ENCODE measurements around the gene LRRIQ3.
"Not testable (repeated sequence)": the region's sequence is repeated elsewhere in the genome, so short reads cannot be mapped to it uniquely, and the experiment has no call there.

The LRRIQ3 gene

GRCh38 chr1:74117370-74117769 lies 80.6 kb downstream of the LRRIQ3 start:
- in situ Hi-C loops (cut with MboI; ENCODE audit: low sequenced_read_pairs), result not testable (repeated sequence)

GRCh38 chr1:74113333-74113732 lies 84.6 kb downstream of the LRRIQ3 start:
- in situ Hi-C loops (cut with MboI; ENCODE audit: low sequenced_read_pairs), result no loop called here

- in situ Hi-C loops (cut with MboI; ENCODE audit: low sequenced_read_pairs), result no loop called here
These were observed 90.6 kb downstream of the LRRIQ3 start for GRCh38 chr1:74107394-74107793.

DNA sequence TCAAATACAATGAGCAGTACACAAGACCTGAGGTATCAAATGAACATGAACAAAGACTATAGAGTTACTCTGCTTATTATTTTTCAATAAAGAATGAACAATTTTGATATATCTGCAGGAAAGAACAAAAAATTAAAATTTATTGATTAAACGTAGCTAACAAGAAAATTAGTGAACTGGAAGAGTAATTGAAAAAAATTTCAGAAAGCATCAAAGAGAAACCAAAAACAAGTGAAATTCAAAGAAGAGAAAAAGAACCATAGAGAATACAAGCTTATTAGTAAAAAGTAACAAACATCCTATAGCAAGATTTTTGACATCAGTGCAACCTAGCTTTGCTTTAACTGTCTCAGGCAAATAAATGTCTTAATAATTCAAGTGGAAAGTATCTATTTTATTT lies 106.6 kb downstream of the LRRIQ3 start:
- in situ Hi-C loops (cut with MboI; ENCODE audit: low sequenced_read_pairs), result no loop called here

- in situ Hi-C loops (cut with MboI; ENCODE audit: low sequenced_read_pairs), result no loop called here
These were observed 114.8 kb downstream of the LRRIQ3 start for GRCh38 chr1:74083128-74083527.

DNA sequence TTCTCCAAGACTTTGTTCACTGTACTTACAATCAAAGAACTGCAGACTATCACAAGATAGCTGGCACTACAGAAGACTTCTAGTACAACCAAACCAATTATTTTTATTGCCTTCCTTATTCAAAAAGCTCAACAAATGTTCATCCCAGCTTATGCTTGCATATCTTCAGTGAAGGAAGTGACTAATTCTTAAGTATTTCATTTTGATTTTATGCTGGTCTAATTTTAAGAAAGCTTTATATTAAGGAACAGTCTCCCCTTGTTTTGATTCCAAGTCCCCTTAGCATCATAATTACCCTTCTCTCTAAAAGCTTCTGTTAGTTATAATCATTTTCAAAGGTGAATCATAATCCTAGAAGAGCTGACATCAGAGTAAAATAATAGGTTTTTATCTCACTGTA lies 132.9 kb downstream of the LRRIQ3 start:
- in situ Hi-C loops (cut with MboI; ENCODE audit: low sequenced_read_pairs), result no loop called here

GRCh38 chr1:74057719-74058118 lies 140.3 kb downstream of the LRRIQ3 start:
- in situ Hi-C loops (cut with MboI; ENCODE audit: low sequenced_read_pairs), result no loop called here

DNA sequence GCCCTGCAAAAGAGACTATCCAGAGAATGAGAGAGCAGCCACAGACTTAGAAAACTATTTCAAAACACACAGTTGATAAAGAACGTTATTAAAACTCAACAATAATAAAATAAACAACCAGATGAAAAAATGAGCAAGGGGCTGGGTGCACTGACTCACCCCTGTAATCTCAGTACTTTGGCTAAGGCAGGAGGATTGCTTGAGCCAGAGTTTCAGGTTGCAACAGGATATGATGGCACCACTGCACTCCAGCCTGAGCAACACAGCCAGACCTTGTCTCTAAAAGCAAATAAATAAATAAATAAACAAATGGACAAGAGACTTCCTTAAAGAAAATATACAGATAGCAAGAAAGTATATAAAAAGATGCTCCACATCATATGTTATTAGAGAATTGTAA lies 144.6 kb downstream of the LRRIQ3 start:
- in situ Hi-C loops (cut with MboI; ENCODE audit: low sequenced_read_pairs), result no loop called here

DNA sequence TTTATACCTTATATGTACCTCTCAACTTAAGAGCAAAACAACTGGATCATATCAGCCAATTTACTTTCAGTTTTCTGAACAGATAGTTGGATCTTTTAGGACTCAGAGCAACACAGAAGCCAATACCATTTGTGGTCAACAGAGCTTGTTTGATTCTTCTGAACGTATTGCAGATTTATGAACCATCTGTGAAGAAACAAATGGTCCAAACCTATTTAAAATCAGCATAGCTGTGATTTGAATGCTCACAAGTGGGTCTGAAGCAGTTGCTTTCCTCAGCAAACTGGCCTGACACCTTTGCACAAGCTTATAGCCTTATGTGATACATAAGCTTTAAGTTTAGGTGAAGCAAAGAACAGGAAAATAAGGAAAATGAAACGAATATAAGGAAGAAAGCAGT lies 147.6 kb downstream of the LRRIQ3 start:
- in situ Hi-C loops (cut with MboI; ENCODE audit: low sequenced_read_pairs), result no loop called here

DNA sequence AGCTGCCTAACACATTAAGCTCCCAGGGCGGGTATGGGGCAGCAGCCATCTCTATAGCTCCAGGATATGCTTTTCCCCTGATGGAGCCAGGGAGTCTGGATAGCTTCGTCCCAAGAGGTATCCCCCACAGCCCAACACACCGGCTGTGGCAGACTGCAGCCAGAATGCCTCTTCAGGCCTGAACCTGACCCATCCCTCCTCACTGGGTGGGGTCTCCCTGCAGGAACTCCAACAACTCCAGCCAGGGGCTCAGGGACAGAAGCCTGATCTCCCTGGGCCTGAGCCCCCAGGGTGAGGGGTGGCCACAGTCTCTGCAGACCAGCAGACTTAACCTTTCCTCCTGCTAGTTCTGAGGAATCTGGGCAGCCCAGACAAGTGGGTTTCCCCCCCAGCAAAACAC lies 159.9 kb downstream of the LRRIQ3 start:
- in situ Hi-C loops (cut with MboI; ENCODE audit: low sequenced_read_pairs), result no loop called here

- in situ Hi-C loops (cut with MboI; ENCODE audit: low sequenced_read_pairs), result no loop called here
These were observed 185.4 kb downstream of the LRRIQ3 start for GRCh38 chr1:74012583-74012982.

DNA sequence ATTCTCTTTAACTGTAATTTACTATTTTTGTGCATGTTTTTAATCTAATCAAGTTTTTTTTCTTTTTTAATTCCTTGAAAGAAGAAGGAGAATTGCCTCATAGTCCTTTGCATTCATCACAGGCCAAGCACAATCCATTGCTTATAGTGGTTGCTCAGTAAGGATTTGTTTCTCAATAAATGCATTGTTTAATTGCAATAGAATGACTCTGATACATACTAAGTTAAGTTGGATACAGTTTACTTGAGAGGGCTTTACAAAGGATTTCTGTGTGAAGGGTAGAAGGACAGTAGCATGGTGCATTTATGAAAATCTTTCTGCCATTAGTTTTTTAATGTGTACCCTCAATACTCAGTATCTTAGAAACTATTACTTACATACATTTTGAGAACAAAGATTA lies 186.2 kb downstream of the LRRIQ3 start:
- in situ Hi-C loops (cut with MboI; ENCODE audit: low sequenced_read_pairs), result no loop called here

GRCh38 chr1:74010206-74010605 lies 187.8 kb downstream of the LRRIQ3 start:
- in situ Hi-C loops (cut with MboI; ENCODE audit: low sequenced_read_pairs), result no loop called here

- in situ Hi-C loops (cut with MboI; ENCODE audit: low sequenced_read_pairs), result no loop called here
These were observed 192.4 kb downstream of the LRRIQ3 start for GRCh38 chr1:74005533-74005932.

- in situ Hi-C loops (cut with MboI; ENCODE audit: low sequenced_read_pairs), result no loop called here
These were observed 194.2 kb downstream of the LRRIQ3 start for GRCh38 chr1:74003806-74004205.

GRCh38 chr1:73998348-73998959 lies 199.5 kb downstream of the LRRIQ3 start:
- in situ Hi-C loops (cut with MboI; ENCODE audit: low sequenced_read_pairs), result no loop called here

DNA sequence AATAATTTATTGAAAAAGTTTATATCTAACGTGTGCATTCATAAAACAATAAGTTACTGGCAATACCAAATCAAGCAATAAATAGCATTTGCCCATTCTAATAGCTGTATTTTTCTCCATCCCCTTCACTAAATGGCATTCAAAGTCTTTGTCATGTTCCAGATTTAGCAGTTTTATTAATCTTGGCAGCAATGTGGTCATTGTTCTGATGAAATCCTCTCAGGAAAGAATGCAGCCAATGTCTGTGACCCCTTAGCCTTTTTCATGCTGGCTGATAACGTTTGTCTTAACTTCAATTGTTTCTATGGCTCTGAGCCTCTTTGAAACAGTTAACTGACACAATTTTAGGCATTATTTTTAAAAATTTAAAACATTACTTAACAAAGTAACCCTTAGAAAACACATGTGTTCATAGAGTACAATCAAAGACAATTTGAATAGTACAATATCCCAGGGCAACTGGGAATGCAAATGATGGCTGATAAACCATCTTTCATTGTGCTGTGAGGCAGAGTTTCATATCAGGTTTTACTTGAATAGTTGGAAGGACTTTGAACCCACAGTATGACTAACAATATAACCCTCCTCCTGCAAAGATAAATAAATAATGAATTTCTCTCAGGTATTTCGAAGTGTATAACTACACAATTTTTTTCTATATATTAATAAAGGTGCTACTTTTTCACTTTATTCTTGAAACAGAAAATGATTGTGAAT lies 217.5 kb downstream of the LRRIQ3 start:
- in situ Hi-C loops (cut with MboI; ENCODE audit: low sequenced_read_pairs), result no loop called here

DNA sequence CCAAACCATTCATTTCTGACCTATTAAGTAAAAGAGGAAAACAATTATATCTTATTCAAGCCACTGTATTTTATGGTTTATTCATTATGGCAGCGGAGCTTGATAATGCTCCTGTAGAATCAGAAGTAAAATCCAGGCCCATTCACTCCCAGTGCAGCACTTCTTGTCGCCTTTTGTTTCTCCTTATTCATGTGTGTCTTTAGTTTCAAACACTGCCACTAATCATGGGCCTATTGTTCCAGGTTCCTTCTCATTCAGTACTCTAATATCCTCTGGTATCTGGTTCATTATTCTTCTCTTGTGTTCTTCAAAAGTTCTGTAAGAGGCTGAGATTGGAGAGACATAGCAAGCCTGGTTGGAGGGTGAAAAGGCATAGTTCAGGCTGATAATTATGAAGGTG lies 218.3 kb downstream of the LRRIQ3 start:
- in situ Hi-C loops (cut with MboI; ENCODE audit: low sequenced_read_pairs), result no loop called here

GRCh38 chr1:73978964-73979363 lies 219.0 kb downstream of the LRRIQ3 start:
- in situ Hi-C loops (cut with MboI; ENCODE audit: low sequenced_read_pairs), result no loop called here

Measured in HL-60/S4 treated with phorbol 12-myristate 13-acetate at 8.2 ng/mL for 4 days and 3 days (cell line).